ENCODE measurements around the gene MFGE8.

Gene MFGE8

DNA sequence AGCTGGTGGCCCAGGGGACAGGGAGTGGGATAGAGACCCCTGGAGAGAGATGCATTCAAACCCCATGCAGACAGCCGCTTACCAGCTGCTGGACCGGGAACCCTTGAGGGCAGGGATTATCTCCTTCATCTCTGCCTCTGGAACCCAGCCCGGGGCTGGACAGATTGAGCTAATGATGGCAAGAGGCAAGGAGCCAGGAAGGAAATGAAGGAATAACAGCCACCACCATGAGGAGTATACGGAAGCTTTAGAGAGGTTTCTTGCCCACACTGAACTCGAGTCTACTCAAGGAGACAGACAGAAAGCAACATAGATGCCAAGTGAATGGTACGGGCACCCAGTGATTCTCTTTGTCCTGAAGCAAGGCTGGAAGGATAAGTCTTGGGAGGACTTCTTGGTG lies 41.1 kb downstream of the MFGE8 start:
- TF ChIP-seq, protein P1, sequence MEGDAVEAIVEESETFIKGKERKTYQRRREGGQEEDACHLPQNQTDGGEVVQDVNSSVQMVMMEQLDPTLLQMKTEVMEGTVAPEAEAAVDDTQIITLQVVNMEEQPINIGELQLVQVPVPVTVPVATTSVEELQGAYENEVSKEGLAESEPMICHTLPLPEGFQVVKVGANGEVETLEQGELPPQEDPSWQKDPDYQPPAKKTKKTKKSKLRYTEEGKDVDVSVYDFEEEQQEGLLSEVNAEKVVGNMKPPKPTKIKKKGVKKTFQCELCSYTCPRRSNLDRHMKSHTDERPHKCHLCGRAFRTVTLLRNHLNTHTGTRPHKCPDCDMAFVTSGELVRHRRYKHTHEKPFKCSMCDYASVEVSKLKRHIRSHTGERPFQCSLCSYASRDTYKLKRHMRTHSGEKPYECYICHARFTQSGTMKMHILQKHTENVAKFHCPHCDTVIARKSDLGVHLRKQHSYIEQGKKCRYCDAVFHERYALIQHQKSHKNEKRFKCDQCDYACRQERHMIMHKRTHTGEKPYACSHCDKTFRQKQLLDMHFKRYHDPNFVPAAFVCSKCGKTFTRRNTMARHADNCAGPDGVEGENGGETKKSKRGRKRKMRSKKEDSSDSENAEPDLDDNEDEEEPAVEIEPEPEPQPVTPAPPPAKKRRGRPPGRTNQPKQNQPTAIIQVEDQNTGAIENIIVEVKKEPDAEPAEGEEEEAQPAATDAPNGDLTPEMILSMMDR (IDR thresholded peaks at IDR 0.05): no peak

DNA sequence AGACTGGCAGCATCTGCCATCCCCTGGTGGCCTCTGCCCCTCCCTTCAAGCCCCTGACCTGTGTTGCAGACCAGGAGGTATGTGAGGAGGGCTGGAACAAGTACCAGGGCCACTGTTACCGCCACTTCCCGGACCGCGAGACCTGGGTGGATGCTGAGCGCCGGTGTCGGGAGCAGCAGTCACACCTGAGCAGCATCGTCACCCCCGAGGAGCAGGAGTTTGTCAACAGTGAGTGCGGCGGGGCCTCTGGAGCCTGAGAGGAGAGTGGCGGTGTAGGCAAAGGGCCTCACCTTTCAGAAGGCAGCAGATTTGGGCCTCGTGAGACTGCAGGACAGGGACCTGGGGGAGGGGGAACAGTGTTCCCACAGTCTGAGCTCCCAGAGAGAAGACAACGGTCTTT lies 41.9 kb downstream of the MFGE8 start:
- TF ChIP-seq, protein P1 (IDR thresholded peaks at IDR 0.05): no peak

DNA sequence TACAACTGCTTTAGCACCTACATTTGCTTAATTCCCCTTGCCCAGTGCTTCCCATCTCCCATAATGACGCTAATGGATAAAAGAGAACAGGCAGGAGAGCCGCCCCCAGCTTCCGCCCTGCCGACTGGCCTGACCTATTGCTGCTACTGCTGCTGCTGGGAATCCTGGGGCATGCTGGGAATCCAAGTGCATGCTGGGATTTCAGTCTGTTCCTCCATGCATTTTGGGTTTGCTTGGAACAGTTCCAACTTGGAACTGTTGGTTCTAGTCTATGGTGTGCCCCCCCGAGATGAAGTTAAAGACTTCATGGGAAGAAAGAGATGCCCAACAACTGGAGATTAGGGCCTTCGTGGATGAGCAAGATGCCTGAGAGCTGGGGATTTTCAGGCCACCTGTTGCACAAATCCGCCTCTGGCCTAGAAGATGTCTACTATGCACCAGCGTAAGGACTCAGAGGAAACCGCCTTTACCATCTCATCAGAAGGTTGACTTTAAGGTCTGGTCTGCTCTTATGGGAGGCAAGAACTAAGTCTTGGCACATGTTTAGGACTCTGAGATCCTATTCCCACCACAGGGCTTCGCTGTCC lies 46.8 kb downstream of the MFGE8 start:
- TF ChIP-seq, protein P1 (IDR thresholded peaks at IDR 0.05): no peak

DNA sequence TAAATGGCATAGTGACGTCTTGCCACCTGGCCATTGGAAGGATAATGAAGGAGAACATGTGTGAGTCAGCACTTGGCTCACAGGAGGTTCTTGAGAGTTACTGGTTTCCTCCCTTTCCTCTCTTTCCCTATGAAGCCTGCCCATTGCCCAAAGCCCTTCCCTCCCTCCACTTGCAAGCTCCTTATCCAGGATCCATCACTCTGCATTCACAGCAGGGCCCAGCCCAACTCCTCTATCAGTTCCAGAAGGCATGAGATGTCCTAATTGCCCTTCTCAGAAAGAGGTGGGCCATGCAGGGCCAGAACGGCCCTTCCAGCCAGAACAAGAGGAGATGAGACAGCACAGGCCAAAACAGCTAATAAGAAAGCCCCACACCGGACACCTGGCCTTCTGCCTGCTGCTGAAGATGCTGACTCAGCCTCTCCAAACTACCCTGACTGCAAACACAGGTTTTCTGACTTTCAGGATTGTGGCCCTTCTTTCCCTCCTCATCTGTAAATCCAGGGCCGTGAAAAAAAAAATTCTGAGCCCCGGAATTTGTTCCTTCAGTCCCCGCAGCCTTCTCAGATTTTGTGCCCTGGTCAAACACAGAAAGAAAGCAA lies 47.6 kb downstream of the MFGE8 start:
- TF ChIP-seq, protein P1 (IDR thresholded peaks at IDR 0.05): no peak

DNA sequence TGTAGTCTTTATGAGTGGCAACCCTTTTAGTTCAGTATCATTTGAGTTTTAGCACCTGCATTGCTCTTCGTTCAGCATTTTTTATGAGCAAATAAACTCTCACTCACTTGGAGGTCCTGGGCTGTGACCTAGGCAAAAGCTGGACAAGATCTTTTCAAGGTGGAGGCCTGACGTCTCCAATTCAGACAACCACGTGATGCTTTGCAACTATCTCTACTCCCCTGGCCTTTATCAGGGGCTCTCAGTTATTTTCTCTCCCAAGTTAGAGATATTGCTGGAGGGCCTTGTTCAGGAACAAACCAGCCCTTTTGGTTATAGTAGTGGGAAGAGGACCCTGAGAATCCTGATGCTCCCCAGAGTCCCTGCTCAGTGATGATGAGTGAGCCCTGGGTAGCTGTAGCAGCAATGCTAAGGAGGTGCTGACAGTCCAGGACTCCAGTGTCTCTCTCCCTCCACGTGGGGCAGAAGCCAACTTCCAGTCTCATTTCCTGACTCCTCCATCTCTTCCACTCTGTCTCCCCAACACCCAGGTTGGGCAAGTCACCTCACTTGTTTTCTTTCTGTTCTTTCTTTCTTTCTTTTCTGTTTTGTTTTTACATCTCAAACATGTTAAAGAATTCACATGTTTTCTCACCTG lies 48.2 kb downstream of the MFGE8 start:
- TF ChIP-seq, protein P1 (IDR thresholded peaks at IDR 0.05): no peak

DNA sequence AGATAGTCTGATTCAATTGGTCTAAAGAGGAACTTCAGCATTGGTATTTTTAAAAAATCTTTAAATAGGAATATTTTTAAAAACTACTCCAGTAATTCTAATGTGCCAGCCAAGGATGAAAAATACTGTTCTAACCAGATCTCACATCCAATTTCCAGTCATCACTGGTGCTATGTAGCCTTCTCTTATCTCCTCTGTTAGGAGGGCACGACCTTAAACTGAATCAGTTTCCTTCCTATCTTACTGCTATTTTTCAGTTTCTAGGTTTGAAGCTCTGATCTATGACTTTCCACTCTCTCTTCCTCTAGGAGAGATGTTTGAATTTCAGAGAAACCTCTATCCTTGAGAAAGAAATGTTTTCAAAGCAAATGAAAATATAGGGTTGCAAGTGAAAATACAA lies 49.8 kb downstream of the MFGE8 start:
- TF ChIP-seq, protein P1 (IDR thresholded peaks at IDR 0.05): no peak

DNA sequence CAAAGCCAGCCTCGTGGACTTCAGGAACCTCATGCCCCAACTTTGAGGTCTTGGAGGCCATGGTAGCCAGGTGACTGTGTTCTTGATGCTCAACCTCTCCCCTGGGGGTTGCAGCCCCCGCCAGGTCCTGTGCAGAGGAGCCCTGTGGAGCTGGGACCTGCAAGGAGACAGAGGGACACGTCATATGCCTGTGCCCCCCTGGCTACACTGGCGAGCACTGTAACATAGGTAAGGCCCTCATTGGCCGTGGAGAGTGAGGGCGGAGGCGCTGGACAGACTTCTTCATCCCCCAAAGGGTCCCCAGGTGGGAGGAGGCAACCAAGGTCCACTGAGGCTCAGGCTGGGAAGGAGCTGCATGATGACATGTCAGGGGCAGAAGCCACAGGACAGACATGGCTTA lies 53.0 kb downstream of the MFGE8 start:
- TF ChIP-seq, protein P1 (IDR thresholded peaks at IDR 0.05): no peak

All from LNCAP (cell line).